K562 treated with DMSO at 1 percent for 24 hours (cell line): Measurements from ENCODE around the gene CCDC136. TPM values are rescaled to one million over a fixed set of nuclear protein-coding genes. Genes with fewer than 3 reads are reported as not detected.

Experiments
- total RNA-seq: library from RNA; unstranded; fragments of 300-600 nt; gene quantifications from 2 replicates; pipeline ENCODE4 v1.2.3, GENCODE V29; 2022; ENCODE audit warnings: low read depth; ENCODE audit not compliant: insufficient read depth

The CCDC136 gene
- 34.8 and 36.9 TPM in 2 replicates for total RNA-seq

DNA sequence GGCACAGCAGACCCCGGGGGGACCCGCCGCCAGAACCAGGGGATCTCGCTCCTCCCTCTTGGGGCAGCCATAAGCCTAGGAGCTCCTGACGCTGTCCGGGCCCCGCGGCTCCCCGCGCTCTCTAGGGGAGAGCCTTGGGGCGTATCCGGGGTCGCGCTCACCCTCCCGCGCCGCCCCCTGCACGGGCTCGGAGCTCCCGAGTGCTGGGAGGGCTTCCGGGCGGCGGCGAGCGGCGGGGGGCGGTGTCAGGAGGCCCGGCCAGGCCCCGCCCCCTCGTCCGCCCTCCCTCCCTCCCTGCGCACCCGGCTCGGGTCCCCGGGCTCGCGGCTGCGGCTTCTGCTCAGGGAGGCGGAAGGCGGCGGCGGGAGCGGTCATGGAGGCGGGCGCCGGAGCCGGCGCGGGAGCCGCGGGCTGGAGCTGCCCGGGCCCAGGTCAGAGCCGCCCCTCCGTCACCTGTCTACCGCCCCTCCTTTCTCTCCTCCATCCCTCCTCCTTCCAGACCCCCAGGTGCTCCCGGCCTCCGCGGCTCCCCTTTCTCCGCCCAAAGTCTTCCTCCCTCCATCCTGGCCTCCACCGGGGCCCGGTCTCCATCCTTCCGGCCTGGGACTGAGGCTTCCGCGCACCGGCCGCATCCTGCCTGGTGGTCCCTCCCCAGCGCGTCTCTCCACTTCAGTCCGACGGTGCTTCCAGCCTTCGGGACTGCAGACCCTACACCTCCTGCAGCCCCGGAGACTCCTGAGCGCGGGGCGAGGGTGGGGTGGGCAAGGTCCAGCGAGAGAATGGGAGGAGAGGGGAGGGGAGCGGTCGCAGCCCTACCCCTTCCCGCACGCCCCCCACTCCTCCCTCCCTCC lies at the start of gene CCDC136:
TSS of gene CCDC136 (plus strand) at position 848 of the 851 bp plus-strand sequence. CDS start 444 bp downstream, outside the sequence.

DNA sequence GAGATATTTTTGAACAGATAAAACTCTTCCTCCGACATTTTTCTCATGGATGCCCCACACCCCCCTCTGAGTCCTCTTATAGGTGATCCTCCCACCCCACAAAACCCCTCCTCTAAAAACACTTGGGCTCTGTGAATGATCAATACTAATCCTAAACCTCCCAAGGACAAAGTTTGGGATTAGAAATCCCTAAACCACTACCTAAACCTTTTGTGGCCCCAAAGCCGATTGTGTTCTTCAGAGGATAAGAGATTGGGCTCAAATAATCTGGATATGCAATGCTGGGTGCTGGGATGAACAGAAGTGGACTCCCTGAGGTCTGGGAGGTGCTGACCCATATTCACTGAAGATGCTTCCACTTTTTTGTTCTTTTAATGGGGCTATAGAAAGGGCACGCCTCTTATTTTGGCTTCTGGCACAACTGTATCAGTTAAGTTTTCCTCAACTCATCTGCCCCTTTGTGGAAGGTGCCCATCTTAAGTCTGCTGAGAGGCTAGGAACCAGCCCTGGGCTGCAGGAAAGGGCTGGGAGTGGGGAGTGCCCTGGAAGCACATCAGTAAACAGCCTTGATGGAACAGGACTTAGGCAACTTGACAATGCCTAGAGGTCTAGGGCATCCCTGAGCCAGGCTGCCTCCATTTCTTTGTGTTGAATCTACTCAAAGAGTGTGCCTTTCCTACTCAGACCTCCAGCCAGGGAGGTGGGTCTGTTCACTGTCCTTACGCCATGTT lies 15.9 kb upstream of the CCDC136 start, which contains the start of gene OPN1SW:
TSS of gene OPN1SW (minus strand) at position 51 of the 731 bp plus-strand sequence. CDS start at position 38, 13 bp downstream.

DNA sequence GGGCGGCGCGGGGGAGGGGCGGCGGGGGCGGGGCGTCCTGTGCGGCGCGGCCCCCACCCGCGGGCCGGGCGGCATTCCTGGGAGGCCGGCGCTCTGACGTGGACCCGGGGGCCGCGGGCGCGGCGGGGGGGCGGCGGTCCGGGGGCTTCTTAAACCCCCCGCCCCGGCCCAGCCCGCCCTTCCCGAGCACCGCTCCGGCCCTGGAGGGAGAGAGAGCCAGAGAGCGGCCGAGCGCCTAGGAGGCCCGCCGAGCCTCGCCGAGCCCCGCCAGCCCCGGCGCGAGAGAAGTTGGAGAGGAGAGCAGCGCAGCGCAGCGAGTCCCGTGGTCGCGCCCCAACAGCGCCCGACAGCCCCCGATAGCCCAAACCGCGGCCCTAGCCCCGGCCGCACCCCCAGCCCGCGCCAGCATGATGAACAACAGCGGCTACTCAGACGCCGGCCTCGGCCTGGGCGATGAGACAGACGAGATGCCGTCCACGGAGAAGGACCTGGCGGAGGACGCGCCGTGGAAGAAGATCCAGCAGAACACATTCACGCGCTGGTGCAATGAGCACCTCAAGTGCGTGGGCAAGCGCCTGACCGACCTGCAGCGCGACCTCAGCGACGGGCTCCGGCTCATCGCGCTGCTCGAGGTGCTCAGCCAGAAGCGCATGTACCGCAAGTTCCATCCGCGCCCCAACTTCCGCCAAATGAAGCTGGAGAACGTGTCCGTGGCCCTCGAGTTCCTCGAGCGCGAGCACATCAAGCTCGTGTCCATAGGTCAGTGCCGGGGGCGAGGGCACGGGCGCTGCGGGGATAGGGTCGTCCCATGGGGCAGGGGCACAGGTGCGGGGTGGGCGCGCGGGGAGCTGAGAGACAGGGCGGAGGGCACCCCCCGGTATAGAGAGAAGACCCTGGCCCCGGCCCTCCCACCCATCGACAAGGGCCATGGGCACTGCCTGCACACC lies 38.7 kb downstream of the CCDC136 start, which contains the start of gene FLNC:
TSS of gene FLNC (plus strand) at position 176 of the 947 bp plus-strand sequence. CDS start at position 408, 232 bp downstream.

DNA sequence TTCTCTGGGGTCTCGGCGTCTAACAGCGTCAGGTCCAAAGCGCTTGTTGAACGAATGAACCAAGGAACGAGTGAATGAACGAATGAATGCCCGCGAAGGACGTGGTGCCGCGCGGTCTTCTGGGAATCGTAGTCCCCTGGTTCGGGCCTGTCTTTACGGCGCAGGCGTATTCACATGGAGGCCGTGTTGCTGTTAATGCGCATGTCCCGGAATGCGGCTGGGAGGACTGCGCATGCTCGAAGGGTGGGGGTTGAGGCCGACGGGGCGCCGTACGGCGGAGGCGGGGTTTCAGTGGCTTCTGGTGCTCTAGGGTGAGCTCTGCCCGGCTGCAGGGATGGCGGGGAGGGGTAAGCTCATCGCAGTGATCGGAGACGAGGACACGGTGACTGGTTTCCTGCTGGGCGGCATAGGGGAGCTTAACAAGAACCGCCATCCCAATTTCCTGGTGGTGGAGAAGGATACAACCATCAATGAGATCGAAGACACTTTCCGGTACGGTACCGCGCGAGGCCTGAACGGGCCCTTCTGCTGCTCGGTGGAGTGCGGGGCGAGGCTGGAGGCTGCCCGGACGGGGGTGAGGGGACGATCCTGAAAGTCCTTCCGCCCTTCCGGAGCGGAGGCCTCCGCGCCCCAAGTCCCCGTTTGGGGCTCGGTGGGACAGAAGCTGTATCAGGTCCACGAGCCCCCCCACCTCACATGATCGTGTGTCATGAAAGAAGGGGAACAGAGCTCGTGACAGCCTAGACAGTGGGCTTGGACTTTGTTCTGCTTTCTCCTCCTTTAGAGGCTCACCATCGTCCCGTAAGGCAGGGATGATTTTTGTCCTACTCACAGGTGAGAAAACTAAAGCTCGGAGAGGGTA lies 71.0 kb downstream of the CCDC136 start, which contains the start of gene ATP6V1F:
TSS of gene ATP6V1F (plus strand) at position 286 of the 862 bp plus-strand sequence. CDS start at position 335, 49 bp downstream.

Other genes starting within 250 kb of the CCDC136 start
- gene GARIN1A, start 119.7 kb upstream of the CCDC136 start, total RNA-seq, result 0.23 and 0.75 TPM in 2 replicates
- 127 and 138 TPM in 2 replicates for gene CALU, start 52.6 kb upstream of the CCDC136 start, total RNA-seq
- gene OPN1SW, start 16.2 kb upstream of the CCDC136 start, total RNA-seq, result not detected in 2 replicates
- 100 and 107 TPM in 2 replicates for gene FLNC, start 38.4 kb downstream of the CCDC136 start, total RNA-seq
- gene ATP6V1F, start 70.9 kb downstream of the CCDC136 start, total RNA-seq, result 724 and 792 TPM in 2 replicates
- 0.15 TPM in 1 of 2 replicates, not detected in the other for gene KCP, start 118.7 kb downstream of the CCDC136 start, total RNA-seq
- gene IRF5, start 146.0 kb downstream of the CCDC136 start, total RNA-seq, result not detected in 2 replicates